Measurements from ENCODE around the gene PPFIA3. TPM values are rescaled to one million over a fixed set of nuclear protein-coding genes. Genes with fewer than 3 reads are reported as not detected.

PPFIA3 gene
- total and polyA plus RNA-seq, 4 donors: 1.5 to 4.6 (median 2.4) TPM

DNA sequence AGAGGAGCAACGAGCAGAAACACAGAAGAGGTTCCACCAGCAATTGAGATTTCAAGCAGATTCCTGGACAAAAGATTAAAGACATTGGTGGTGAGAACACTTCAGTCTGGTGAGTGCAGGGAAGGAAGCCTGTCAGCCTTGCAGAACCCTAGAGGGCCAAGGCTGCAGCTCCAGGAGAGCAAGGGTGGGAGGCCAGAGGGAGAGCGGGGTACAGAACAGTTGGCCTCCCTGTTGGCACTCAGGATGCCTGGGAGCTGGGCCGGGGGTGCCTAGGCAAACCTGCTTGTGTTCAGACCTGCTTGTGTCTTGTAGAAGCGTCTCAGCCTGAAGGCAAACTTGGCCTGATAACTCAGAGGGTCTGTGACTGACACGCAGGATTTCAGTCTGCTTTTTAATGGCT is 10.3 kb upstream of the PPFIA3 start:
- TF ChIP-seq YY1 (IDR thresholded peaks at IDR 0.05) (no peak), RAD21 (IDR thresholded peaks at IDR 0.05) (no peak), SP1 (IDR thresholded peaks at IDR 0.05) (no peak), GABPA (IDR thresholded peaks at IDR 0.05 in 1 of 2, conservative IDR thresholded peaks at IDR 0.05 in 1 of 2) (no peak), EGR1 (IDR thresholded peaks at IDR 0.05; ENCODE audit: low read depth in 2 of 2) (no peak), NR2F2 (IDR thresholded peaks at IDR 0.05) (no peak), HNF4A (conservative IDR thresholded peaks at IDR 0.05) (no peak)
- TF ChIP-seq, protein P1, sequence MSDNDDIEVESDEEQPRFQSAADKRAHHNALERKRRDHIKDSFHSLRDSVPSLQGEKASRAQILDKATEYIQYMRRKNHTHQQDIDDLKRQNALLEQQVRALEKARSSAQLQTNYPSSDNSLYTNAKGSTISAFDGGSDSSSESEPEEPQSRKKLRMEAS (IDR thresholded peaks at IDR 0.05): no peak
- TF ChIP-seq, protein P2, sequence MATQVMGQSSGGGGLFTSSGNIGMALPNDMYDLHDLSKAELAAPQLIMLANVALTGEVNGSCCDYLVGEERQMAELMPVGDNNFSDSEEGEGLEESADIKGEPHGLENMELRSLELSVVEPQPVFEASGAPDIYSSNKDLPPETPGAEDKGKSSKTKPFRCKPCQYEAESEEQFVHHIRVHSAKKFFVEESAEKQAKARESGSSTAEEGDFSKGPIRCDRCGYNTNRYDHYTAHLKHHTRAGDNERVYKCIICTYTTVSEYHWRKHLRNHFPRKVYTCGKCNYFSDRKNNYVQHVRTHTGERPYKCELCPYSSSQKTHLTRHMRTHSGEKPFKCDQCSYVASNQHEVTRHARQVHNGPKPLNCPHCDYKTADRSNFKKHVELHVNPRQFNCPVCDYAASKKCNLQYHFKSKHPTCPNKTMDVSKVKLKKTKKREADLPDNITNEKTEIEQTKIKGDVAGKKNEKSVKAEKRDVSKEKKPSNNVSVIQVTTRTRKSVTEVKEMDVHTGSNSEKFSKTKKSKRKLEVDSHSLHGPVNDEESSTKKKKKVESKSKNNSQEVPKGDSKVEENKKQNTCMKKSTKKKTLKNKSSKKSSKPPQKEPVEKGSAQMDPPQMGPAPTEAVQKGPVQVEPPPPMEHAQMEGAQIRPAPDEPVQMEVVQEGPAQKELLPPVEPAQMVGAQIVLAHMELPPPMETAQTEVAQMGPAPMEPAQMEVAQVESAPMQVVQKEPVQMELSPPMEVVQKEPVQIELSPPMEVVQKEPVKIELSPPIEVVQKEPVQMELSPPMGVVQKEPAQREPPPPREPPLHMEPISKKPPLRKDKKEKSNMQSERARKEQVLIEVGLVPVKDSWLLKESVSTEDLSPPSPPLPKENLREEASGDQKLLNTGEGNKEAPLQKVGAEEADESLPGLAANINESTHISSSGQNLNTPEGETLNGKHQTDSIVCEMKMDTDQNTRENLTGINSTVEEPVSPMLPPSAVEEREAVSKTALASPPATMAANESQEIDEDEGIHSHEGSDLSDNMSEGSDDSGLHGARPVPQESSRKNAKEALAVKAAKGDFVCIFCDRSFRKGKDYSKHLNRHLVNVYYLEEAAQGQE (IDR thresholded peaks at IDR 0.05): no peak
- TF ChIP-seq, protein P3, sequence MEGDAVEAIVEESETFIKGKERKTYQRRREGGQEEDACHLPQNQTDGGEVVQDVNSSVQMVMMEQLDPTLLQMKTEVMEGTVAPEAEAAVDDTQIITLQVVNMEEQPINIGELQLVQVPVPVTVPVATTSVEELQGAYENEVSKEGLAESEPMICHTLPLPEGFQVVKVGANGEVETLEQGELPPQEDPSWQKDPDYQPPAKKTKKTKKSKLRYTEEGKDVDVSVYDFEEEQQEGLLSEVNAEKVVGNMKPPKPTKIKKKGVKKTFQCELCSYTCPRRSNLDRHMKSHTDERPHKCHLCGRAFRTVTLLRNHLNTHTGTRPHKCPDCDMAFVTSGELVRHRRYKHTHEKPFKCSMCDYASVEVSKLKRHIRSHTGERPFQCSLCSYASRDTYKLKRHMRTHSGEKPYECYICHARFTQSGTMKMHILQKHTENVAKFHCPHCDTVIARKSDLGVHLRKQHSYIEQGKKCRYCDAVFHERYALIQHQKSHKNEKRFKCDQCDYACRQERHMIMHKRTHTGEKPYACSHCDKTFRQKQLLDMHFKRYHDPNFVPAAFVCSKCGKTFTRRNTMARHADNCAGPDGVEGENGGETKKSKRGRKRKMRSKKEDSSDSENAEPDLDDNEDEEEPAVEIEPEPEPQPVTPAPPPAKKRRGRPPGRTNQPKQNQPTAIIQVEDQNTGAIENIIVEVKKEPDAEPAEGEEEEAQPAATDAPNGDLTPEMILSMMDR (IDR thresholded peaks at IDR 0.05; ENCODE audit: low read depth, low read length, missing input control): no peak
- Histone ChIP-seq H3K27me3 (ENCODE audit: control insufficient read depth in 4 of 4, insufficient read depth in 4 of 4, low read length in 3 of 4) (no peaks in the 10 kb centered on the region), H3K27ac (ENCODE audit: low read depth in 1 of 2, low read length in 2 of 2) (no peak overlapping the region), H3K36me3 (ENCODE audit: control insufficient read depth in 4 of 4, insufficient read depth in 3 of 4, low read depth in 1 of 4, low read length in 3 of 4) (peaks cover 5 to 48% (median 19%) of the 10 kb centered on the region in 4 donors), H3K4me3 (ENCODE audit: low read depth in 1 of 3, low read length in 3 of 3) (no peak overlapping the region), H3K4me1 (ENCODE audit: control insufficient read depth in 4 of 4, insufficient read depth in 4 of 4, low read length in 3 of 4) (peaks cover 0 to 5% (median 4%) of the 10 kb centered on the region in 4 donors), H3K9ac (ENCODE audit: low read depth in 1 of 2, low read length in 2 of 2) (no peak overlapping the region), H3K9me3 (ENCODE audit: control insufficient read depth in 4 of 4, low read length in 3 of 4) (no peaks in the 10 kb centered on the region)
- WGBS: 90% methylated on average over 5 of the region's 5 CpGs
- no peak for DNase-seq (ENCODE audit: low spot score)

DNA sequence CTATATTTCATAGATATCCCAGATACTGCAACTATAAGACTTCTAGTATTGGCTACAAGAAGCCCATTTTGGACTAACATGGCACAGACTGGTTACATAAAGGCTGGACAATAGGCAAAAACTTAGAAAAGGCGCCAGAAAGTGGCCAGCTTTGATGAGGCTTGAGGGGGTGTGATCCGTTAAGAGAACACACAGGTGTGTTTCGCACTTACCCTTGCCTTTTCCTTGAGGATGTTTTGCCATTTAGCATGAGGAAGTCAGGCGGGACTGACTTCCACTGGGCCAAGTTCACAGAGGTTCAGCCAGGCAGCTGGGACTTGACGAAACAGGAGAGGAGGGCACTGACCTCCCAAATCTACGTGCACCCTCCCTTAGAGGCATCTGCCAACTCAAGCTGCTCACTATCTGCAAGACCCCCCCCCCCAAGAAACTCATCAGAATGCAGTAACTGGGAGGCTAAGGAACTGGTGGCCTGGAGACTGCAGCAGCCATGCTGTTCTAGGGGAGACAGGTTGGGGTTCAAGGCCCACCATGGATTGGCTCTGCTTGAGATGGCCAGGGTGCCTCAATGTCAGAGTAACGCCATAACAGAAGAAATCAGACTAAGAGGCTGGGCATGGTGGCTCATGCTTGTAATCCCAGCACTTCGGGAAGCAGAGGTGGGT is 9.6 kb upstream of the PPFIA3 start:
- H3K36me3 ChIP-seq (ENCODE audit: control insufficient read depth in 4 of 4, insufficient read depth in 3 of 4, low read depth in 1 of 4, low read length in 3 of 4): peaks cover 5 to 44% (median 15%) of the 10 kb centered on the region in 4 donors
- TF ChIP-seq RXRA (IDR thresholded peaks at IDR 0.05) (no peak), NR2F2 (IDR thresholded peaks at IDR 0.05) (no peak), GABPA (IDR thresholded peaks at IDR 0.05 in 1 of 2, conservative IDR thresholded peaks at IDR 0.05 in 1 of 2) (no peak), YY1 (IDR thresholded peaks at IDR 0.05) (no peak), JUND (IDR thresholded peaks at IDR 0.05) (no peak), HNF4G (IDR thresholded peaks at IDR 0.05) (no peak), SP1 (IDR thresholded peaks at IDR 0.05) (no peak), FOXA2 (IDR thresholded peaks at IDR 0.05) (no peak), RAD21 (IDR thresholded peaks at IDR 0.05) (no peak)
- TF ChIP-seq, protein P2 (IDR thresholded peaks at IDR 0.05): no peak
- TF ChIP-seq, protein P4, sequence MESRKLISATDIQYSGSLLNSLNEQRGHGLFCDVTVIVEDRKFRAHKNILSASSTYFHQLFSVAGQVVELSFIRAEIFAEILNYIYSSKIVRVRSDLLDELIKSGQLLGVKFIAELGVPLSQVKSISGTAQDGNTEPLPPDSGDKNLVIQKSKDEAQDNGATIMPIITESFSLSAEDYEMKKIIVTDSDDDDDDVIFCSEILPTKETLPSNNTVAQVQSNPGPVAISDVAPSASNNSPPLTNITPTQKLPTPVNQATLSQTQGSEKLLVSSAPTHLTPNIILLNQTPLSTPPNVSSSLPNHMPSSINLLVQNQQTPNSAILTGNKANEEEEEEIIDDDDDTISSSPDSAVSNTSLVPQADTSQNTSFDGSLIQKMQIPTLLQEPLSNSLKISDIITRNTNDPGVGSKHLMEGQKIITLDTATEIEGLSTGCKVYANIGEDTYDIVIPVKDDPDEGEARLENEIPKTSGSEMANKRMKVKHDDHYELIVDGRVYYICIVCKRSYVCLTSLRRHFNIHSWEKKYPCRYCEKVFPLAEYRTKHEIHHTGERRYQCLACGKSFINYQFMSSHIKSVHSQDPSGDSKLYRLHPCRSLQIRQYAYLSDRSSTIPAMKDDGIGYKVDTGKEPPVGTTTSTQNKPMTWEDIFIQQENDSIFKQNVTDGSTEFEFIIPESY (IDR thresholded peaks at IDR 0.05): no peak
- TF ChIP-seq, protein P5, sequence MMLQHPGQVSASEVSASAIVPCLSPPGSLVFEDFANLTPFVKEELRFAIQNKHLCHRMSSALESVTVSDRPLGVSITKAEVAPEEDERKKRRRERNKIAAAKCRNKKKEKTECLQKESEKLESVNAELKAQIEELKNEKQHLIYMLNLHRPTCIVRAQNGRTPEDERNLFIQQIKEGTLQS (IDR thresholded peaks at IDR 0.05): no peak

More for the DNA sequence above, 9.6 kb upstream of the PPFIA3 start:
- H3K4me3 ChIP-seq (ENCODE audit: low read depth in 1 of 3, low read length in 3 of 3): no peak overlapping the region
- WGBS: 68% methylated on average over 8 of the region's 8 CpGs
- peaks cover 0 to 7% (median 4%) of the 10 kb centered on the region in 4 donors for H3K4me1 ChIP-seq (ENCODE audit: control insufficient read depth in 4 of 4, insufficient read depth in 4 of 4, low read length in 3 of 4)
- no peak for DNase-seq (ENCODE audit: low spot score)
- no peaks in the 10 kb centered on the region for H3K9me3 ChIP-seq (ENCODE audit: control insufficient read depth in 4 of 4, low read length in 3 of 4)
- no peaks in the 10 kb centered on the region for H3K27me3 ChIP-seq (ENCODE audit: control insufficient read depth in 4 of 4, insufficient read depth in 4 of 4, low read length in 3 of 4)
- H3K9ac ChIP-seq (ENCODE audit: low read depth in 1 of 2, low read length in 2 of 2): no peak overlapping the region
- no peak overlapping the region for H3K27ac ChIP-seq (ENCODE audit: low read depth in 1 of 2, low read length in 2 of 2)

Measured in liver (tissue), 9 donors.